GM13976 (cell line): Measurements from ENCODE around the gene GMPR.

Experiments used
- DNase-seq: peaks from one replicate; pipeline ENCODE4 v3.0.0; 2012; ENCODE audit warnings: low spot score
- in situ Hi-C: fragments of 300-500 bp; cut with MboI; formaldehyde crosslinking; loops from one replicate; pipeline ENCODE4 v1.12.0; 2022; ENCODE audit warnings: low sequenced_read_pairs, mixed read lengths, inconsistent platforms; ENCODE audit not compliant: unreplicated experiment
- TF ChIP-seq, protein P1 (sequence below): IDR thresholded peaks from 2 replicates; pipeline ENCODE4 v1.5.1; 2012; ENCODE audit warnings: borderline replicate concordance, mild to moderate bottlenecking; ENCODE audit not compliant: insufficient read depth; ENCODE audit errors: extremely low read depth, missing control alignments, control extremely low read depth

GMPR gene

DNA sequence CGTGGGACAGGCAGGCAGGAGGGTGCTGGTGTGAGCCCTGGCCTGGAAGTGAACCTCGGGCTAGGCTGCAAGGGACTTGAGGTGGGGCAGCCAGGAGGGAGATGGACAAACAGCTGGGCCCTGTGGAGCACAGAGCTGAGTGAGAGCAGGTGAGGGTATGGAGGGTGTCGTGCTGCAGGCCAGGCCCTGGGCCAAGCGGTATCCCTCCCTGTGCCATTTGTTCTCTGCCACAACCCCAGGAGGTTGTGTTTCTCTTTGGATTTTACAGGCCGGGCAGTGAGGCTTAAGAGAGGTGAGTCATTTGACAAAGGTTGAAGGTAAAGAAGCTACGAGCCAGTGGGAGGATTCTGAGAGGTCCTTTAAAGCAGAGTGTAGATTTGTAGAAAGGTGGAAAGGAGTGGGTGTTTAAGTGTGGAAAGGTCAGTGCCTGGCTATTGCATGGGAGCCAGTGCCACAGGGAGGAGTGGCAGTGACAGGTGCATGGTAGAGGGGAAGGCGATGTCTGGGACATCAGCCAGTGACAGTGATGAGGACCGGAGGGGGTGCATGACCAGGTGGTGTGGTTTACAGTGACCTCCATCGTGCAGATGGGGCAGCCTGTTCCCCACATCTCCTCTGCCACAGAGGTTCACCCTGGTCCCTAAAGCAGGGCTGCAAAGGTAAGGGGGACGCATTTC, 39.8 kb downstream of the GMPR start:
- TF ChIP-seq, protein P1, sequence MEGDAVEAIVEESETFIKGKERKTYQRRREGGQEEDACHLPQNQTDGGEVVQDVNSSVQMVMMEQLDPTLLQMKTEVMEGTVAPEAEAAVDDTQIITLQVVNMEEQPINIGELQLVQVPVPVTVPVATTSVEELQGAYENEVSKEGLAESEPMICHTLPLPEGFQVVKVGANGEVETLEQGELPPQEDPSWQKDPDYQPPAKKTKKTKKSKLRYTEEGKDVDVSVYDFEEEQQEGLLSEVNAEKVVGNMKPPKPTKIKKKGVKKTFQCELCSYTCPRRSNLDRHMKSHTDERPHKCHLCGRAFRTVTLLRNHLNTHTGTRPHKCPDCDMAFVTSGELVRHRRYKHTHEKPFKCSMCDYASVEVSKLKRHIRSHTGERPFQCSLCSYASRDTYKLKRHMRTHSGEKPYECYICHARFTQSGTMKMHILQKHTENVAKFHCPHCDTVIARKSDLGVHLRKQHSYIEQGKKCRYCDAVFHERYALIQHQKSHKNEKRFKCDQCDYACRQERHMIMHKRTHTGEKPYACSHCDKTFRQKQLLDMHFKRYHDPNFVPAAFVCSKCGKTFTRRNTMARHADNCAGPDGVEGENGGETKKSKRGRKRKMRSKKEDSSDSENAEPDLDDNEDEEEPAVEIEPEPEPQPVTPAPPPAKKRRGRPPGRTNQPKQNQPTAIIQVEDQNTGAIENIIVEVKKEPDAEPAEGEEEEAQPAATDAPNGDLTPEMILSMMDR: no peak

DNA sequence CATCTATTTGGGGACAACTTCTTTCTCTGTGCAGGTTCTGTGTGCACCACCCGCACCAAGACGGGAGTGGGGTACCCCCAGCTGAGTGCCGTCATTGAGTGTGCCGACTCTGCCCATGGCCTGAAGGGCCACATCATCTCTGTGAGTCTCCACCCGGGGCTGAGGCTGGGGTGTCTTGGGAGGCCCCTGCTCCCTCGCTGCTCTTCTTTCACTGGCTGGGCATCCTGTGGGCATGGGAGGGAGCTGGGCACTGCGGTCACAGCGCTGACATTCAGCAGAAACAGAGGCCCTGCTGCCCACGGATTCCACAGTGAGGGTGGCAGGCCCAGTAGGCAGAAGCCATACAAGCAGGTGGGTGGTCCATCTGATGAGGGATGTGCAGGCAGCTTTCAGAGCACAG, 40.4 kb downstream of the GMPR start:
- in situ Hi-C loops: no loop called here
- TF ChIP-seq, protein P1: no peak
- no peak for DNase-seq

More for the DNA sequence above, 39.8 kb downstream of the GMPR start:
- DNase-seq: no peak
- in situ Hi-C loops: no loop called here

DNA sequence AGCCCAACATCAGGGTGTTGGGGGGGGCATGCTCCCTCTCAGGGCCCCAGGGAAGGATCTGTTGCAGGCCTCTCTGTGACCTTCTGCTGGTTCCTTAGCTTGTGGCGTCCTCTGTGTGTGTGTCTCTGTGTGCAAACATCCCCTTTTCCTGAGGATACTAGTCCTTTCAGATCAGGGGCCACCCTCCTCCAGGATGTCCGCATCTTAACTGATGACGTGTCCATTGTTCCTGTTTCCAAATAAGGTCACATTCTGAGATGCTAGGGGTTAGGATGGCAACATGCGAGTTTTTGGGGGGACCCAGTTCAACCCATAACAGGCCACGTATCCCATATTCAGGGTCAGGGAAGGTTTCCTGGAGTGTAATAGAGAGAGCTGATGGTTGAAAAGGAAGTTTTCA, 40.9 kb downstream of the GMPR start:
- TF ChIP-seq, protein P1: no peak
- in situ Hi-C loops: no loop called here

DNA sequence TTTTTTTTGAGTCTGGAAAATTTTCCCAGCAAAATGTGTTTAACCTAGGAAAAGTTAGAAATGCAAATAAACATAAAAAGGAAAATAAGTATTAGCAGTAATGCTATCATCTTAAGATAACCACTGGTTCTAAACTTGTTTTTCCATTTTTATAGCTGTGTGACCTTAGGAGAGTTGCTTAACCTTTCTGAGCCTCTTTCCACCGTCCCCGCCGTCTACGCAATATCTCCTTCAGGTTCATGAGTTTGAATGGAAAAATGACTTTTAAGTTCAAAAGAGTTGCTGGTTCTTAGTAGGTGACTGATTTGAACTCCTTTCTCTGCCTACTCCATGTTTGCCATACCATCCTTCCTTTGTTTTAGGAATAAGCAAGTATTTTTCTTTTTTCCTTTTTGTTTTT, 44.0 kb downstream of the GMPR start:
- TF ChIP-seq, protein P1: no peak
- in situ Hi-C loops: no loop called here
- DNase-seq: no peak

More for the DNA sequence above, 40.9 kb downstream of the GMPR start:
- DNase-seq: no peak

DNA sequence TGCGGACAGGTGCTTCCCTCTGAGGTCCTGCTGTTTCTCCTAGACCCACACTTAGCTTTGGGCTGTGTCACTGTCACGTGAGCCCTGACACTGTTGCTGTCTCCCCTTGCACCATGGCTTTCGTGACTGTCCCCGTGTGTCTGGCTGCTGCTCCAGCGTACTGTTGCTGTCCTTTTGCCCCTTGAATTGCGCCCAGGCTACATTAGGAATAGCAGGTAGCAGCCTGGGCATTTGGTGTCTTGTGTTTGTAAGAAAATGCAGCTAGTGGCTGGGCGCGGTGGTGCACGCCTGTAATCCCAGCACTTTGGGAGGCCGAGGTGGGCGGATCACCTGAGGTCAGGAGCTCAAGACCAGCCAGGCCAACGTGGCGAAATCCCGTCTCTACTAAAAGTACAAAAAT, 46.1 kb downstream of the GMPR start:
- TF ChIP-seq, protein P1: no peak
- in situ Hi-C loops: no loop called here
- DNase-seq: no peak

DNA sequence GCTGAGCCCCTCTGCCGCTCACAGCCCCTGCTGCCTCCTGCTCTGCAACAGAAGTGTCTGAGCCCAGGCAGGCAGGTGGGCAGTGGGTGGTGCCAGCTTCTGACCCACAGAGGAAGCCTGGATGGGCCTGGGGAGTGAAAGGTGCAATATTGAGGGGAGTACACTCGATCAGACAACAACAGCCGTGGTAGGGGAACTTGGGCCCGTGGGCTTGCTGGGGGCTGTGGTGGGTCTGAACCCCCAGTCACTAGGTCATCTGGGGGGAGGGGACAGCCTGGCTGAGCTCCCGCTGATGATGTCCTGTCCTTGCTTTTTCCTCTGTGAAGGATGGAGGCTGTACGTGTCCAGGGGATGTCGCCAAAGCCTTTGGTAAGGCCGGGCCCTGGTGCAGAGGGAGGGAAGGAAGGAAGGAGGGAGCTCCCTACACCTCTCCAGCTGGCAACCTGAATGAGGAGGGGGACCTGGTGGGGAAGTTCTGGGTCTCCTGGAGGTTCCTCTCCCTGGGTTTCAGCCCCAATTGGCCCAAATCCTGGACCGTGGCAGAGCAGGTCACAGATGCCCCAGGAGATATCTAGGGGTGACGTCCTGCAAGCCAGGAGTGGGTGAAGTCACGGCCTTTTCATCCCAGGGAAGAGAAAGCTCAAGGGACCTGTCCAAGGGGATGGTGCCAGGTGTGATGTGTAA, 47.2 kb downstream of the GMPR start:
- DNase-seq: no peak
- TF ChIP-seq, protein P1: no peak
- in situ Hi-C loops: no loop called here
